ENCODE results near the gene MEGF6.

MEGF6 gene

DNA sequence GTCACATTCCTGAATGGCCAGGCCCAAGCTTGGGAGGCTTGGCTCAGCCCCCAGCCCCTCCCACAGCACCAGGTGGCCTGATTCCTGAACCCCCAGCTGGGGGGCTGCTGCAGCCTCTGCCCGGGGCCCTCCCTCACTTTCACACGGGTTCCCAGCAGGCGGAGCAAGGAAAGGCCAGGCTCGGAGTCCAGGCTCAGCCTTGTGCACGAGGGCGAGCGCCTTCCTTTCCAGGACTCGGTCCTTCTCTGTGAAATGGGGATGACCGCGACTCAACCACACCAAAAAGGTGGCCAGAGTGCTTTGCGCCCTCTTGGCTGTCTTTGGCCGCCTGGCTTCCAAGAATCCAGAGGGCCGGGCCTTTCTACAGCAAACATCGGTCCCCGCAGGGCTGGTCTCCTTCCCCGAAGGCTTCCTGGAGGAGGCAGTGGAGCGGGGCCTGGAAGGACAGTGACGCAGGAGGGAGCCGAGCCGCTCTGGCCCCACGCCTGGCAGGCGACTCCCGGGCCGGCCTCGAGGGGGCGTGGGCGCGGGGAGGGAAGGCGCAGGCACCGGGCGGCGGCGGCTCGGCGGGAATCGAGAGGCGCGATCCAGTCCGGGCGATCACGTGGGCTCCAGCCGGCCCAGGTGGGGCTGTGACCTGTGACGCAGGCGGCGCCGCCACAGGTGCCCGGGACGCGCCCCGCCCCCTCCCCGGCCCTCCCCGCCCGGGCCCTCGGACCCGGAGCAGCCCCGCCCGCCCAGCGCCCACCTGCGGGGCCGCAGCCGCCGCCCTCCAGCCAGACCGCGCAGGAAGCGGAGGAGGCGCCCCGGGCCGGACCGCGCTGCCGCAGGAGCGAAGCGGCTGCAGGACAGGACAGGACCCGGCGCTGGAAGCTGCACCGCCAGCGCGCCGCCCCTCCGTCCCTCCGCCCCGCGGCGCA, 157.2 kb downstream of the MEGF6 start, which contains the start of gene ARHGEF16:
Gene ARHGEF16 (plus strand): TSS at position 775 of the 920 bp plus-strand sequence. CDS start 8,420 bp downstream, outside the sequence.
- DNase-seq, result peak; percentile 17

DNA sequence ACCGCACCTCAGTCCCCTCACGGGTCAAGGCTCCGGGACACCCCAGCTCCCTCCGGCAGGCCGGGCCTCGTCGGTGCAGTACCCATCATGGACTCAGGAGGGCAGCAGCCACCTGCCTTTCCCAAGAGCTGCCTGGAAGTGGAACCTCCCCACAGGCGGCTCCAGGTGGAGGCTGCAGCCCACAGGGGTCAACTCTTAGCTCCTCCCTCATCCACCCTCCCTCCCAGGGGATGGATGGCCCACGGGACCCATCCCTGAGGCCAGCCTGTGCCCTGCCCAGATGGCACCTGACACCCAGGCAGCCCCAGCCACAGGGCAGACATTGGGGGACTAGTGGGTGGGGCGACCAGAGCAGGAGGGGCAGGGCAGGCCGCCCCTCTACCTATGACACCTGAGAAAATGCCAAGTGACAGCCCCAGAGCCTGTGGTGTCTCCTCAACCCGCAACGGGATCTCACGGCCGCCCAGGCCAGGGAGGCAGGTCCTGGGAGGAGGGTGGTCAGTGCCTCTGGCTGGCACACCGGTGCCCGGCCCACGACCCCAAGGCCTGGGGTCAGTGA, 158.0 kb downstream of the MEGF6 start:
- DNase-seq, result peak; percentile 80

DNA sequence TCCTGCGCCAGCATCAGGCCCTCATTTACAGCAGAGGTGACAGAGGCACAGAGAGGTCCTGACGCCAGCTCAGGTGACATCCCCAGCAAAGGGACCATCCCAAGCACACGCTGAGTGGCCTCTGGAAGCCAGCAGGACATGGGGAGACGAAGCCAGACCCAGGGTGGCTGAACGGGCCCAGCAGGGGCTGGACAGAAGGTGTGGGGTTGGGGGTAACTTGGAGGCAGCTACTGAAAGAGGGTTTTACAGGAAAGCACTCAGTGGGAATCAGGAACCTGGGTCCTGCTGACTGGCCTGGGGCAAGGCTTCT, 158.5 kb downstream of the MEGF6 start:
- no peak for DNase-seq

DNA sequence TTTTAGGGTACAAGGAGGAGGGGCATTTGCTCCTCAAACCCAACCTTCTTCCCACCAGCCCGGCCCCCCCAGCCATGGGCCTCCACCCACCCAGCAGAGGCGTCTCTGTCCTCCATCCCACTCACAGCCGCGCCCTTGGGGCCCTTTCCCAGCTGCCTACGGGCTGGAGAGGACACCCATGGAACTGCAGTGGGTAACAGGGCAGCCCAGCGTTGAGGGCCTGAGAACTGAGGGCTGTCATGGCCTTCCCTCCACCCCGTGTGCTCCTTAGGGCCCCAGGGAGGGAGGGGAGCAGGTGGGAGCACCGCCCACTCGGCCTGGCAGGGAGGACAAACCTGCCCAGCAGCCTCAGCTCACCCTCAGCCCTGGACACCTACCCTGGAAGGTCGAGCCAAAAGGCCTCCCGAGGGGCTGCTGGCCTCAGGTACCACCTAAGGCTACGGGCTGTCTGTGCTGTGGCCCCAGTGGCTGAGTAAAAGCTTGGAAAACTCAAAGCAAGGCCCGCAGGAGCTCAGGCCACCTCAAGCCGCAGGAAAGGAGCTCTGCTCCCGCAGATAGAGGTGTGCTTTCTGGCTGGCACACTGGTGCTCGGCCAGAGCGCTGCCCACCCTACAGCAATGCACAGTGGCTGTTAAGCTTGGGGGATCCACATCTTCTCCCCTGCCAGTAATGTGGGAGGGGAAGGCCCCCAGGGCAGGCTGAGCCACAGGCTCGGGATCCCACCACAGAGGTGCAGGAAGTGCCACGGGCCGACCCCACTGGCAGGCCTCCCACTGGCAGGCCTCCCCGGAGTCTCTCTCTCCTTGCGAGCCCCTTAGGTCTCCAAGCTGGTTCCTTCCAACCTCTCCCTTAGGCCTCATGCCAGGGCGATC, 159.1 kb downstream of the MEGF6 start:
- no peak for DNase-seq

DNA sequence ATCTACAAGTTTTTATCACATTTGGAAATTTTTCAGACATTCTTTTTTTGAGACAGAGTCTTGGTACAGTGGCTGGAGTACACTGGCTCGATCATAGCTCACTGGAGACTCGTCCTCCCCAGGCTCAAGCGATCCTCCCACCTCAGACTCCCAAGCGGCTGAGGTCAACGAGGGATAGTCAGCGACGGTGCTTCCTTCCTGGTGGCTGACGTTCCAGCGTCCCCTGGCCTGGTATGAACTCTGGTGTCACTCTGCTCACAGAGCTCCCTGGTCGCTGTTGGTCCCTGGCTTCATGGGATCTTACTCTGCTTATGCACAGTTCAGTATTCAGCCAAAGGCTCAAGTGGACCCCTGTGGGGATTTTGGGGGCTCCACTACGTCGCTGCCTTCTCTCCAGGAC, 160.3 kb downstream of the MEGF6 start:
- DNase-seq, result no peak

DNA sequence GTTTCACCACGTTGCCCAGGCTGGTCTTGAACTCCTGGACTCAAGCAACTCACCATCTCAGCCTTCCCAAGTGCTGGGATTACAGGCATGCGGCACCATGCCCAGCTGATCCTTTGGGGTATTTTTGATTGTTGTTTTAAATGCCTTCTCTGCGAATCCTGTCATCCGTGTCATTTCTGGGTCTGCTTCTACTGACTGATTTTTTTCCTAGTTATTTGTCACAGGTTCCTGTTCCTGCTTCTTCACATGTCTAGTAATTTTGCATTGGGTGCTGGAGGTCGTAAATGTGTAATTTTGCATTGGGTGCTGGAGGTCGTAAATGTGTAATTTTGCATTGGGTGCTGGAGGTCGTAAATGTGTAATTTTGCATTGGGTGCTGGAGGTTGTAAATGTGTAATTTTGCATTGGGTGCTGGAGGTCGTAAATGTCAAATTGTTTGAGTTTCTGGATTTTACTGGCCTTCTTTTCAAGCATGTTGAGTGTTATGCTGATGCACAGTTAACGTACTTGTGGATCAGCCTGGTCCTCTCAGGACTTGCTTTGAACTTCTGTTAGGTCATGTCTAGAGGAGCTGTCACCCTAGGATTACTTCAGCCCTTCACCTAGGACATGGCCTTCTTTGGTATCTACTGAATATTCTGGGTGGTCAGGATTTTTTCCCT, 161.0 kb downstream of the MEGF6 start:
- DNase-seq, result no peak

DNA sequence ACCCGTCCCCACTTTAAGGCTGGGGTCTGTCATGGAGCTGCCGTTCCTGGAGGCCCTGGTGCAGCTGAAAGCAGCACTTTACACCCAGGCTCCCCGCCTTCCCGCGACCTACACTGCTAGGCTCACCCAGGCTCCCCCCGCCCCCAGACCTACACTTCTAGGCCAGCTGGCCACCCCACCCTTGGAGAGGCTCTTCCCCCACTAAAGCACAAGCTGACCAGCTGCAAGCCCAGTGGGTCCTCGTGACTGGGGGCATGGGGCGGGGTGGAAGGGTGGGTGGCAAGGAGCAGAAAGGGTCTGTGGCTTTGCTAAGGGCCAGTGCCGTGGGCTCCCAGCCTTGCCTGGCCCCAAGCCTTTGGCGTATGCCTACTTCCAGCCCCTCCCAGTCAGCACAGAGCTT, 166.6 kb downstream of the MEGF6 start:
- no peak for DNase-seq

DNA sequence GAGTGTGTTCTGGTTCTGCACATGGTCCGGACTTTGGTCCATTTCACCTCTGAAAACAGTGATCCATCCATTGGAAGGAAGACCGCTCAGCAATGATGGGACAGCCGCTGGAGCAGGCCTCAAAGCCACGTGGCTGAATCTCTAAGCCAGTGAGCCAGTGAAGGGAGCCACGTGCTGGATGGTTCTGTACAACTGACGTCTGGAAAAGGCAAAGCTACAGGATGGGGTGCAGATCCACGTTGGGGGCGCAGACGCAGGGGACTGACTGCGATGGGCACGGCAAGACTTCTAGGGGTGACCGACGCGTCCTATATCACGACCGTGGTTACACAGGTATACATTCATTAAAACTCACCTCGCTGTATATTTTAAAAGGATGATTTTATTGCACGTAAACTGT, 167.0 kb downstream of the MEGF6 start:
- DNase-seq, result no peak

DNA sequence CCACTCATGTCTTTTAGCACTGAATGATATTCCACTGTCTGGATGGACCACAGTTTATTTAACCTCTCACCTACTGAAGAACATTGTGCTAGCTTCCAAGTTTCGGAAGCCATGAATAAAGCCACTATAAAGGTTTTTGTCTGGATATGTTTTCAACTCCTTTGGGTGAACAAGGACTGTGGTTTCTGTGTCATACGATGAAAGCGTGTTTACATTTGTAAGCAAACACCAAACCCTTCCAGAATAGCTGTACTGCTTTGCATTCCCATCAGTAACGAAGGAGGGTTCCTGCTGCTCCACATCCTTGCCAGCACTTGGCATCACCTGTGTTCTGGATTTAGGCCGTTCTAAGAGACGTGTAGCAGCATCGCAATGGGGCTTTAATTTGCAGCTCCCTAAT, 167.5 kb downstream of the MEGF6 start:
- DNase-seq, result no peak

DNA sequence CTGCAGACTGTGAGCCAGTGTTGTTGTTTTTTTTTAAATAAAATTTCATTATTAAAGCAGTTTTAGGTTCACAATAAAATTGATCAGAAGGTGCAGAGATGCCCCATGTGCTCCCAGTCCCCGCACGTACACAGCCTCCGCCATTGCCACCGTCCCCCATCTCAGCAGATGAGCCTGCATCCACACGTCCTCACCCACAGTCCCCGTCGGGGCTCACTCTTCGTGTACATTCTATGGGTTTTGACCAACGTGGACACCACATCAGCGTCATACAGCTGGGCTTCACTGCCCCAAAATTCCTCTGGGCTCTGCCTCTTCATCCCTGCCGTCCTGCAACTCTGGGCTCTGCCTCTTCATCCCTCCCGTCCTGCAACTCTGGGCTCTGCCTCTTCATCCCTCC, 168.4 kb downstream of the MEGF6 start:
- DNase-seq, result no peak

DNA sequence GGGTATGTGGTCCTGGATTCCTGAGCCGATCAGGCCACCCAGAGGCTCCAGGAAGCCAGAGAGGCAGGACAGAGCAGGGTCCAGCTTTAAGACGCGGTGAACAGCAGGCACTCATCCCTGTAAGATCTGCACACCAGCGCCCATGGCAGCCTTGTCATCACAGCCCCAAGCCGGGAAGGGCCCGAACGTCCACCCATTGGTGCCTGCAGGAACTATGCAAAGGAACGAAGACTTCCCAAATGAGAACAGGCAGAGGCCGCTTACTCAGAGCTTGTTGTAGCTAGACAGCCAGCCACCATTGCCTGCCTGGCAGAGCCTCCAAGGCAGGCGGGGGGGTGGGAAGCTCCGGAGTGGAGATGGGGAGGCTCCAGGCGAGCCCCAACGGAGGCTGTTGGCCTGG, 169.0 kb downstream of the MEGF6 start:
- DNase-seq, result no peak

DNA sequence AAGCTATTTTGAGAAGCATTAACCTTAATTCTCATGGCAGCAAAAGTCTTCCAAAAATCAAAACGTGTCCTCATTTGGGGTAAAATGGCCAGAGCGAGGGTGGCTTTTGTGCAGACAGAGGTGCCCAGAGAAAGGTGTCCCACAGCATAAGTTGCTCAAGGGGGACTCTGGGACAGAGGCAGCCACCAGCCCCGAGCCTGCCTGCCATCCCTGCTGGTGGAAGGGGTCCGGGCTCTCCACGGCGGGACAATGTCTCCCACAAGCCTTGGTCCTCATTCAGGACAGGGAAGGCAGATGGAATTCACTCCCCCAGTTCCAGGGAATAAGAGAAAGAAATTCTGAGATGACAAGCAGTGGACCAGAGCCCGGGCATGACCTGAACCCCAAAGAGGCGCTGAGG, 169.4 kb downstream of the MEGF6 start:
- no peak for DNase-seq

DNA sequence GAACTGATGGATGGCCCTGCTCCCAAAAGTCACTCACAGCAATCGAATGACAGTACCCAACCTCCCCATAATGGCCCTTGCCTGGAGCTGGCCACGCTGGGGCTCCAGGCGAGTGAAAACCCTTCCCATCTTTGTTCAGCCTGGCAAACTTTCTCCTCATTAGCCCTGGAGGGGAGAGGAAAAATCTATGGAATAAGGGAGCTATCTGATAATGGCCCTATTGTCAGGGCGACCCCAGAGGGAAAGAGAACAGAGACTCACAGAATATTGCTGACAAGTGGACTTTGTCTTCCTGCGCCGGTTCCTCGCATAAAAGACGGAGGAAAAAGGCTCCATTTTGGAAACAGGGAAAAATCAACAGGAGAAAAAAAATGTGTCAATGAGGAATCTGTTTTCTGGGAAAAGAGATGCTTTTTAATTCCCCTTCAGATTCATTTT, 169.9 kb downstream of the MEGF6 start:
- no peak for DNase-seq

DNA sequence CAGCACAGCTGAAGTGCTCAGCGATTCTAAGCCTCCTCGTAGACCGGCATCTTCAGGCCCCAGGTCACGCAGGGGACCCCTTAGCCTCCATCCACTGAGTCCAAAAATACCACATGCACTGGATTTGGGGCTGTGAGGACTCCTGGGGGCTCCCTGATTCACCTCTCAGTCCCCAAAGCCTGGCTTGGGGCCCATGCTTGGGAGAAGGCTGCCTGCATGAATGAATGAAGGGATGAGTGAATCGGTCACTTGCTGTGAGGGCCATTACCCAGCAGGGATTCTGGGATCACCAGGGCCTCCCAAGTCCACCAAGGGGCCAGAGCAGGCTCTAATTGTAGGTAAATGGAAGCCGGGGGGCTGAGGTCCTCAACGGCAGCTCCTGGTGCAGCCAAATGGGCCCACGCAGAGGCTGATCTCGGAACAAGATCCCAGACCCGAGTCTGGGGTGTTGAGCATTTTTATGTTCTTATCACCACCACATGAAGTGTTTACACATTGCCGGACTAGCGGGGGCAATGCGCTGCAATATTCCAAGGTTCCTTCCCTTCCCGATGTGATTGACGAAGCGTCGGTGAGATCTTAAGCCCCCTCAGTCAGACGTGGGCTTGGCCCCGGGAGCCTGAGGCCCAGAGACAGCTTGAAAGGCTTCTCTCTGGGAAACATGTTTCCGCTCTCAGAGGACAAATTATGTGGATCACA, 170.4 kb downstream of the MEGF6 start:
- no peak for DNase-seq

DNA sequence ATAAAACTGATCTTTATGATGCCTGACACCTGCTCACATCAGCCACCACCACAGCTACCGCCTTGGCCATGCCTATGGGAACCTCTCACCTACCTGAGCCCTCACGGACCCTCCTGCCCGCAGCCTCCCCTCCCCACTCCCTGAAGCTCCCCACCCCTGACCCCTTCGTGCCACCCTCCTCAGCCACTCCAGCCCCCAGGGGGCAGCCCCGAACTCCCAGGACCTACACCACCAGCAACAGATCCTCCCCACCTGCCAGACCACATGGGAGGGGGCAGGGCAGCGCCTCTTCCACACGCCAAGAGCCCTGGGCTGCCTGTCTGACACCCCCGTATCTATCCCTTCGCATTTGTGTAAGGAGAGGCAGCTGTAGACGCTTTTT, 171.0 kb downstream of the MEGF6 start:
- DNase-seq, result no peak
